Liver (tissue), 9 donors: Measurements from ENCODE around the gene ARL13B. TPM values are rescaled to one million over a fixed set of nuclear protein-coding genes. Genes with fewer than 3 reads are reported as not detected.

ENCODE experiments used
- DNase-seq: peaks from one replicate; pipeline ENCODE4 v3.0.0-alpha.2; 2017; ENCODE audit warnings: low spot score
- H3K27ac ChIP-seq, 2 donors: one replicate each; pipeline ENCODE4 v1.7.0; 2013; ENCODE audit warnings: inconsistent platforms in 2 of 2, low read length in 2 of 2, control low read depth in 1 of 2, low read depth in 1 of 2, mild to moderate bottlenecking in 1 of 2
- H3K27me3 ChIP-seq, 4 donors: one replicate each; pipeline versions ENCODE4 v1.6.1 to v1.7.0; 2013; ENCODE audit warnings: low read length in 3 of 4, inconsistent platforms in 1 of 4, mild to moderate bottlenecking in 1 of 4, moderate library complexity in 1 of 4; ENCODE audit not compliant: control insufficient read depth in 4 of 4, insufficient read depth in 4 of 4
- H3K36me3 ChIP-seq, 4 donors: one replicate each; pipeline versions ENCODE4 v1.6.1 to v1.7.0; 2013; ENCODE audit warnings: low read length in 3 of 4, mild to moderate bottlenecking in 3 of 4, low read depth in 1 of 4, moderate library complexity in 1 of 4; ENCODE audit not compliant: control insufficient read depth in 4 of 4, insufficient read depth in 3 of 4
- H3K4me1 ChIP-seq, 4 donors: one replicate each; pipeline versions ENCODE4 v1.6.1 to v1.7.0; 2013; ENCODE audit warnings: low read length in 3 of 4, mild to moderate bottlenecking in 3 of 4, moderate library complexity in 1 of 4; ENCODE audit not compliant: control insufficient read depth in 4 of 4, insufficient read depth in 4 of 4
- H3K4me3 ChIP-seq, 3 donors: one replicate each; pipeline versions ENCODE4 v1.6.1 to v1.7.0; 2013; ENCODE audit warnings: low read length in 3 of 3, control low read depth in 1 of 3, low read depth in 1 of 3, mild to moderate bottlenecking in 1 of 3
- H3K9ac ChIP-seq, 2 donors: one replicate each; pipeline ENCODE4 v1.7.0; 2013; ENCODE audit warnings: low read length in 2 of 2, mild to moderate bottlenecking in 2 of 2, moderate library complexity in 2 of 2, control low read depth in 1 of 2, low read depth in 1 of 2
- H3K9me3 ChIP-seq, 4 donors: one replicate each; pipeline versions ENCODE4 v1.6.1 to v1.7.0; 2013; ENCODE audit warnings: low read length in 3 of 4; ENCODE audit not compliant: control insufficient read depth in 4 of 4
- ATF3 ChIP-seq: IDR thresholded peaks from 2 replicates; pipeline ENCODE4 v1.6.1; 2016; ENCODE audit warnings: antibody characterized with exemption
- EGR1 ChIP-seq, 2 donors: IDR thresholded peaks; 2 replicates each; pipeline ENCODE4 v1.6.1; 2016 to 2018; ENCODE audit warnings: antibody characterized with exemption in 2 of 2, low read depth in 2 of 2
- FOXA1 ChIP-seq: IDR thresholded peaks from 2 replicates; pipeline ENCODE4 v1.6.1; 2016; ENCODE audit warnings: antibody characterized with exemption
- FOXA2 ChIP-seq: IDR thresholded peaks from 2 replicates; pipeline ENCODE4 v1.6.1; 2016; ENCODE audit warnings: antibody characterized with exemption
- GABPA ChIP-seq, 2 donors: IDR thresholded peaks in 1 of 2; conservative IDR thresholded peaks in 1 of 2; 2 replicates each; pipeline ENCODE4 v1.6.1; 2016; ENCODE audit warnings: antibody characterized with exemption in 2 of 2, mild to moderate bottlenecking in 1 of 2, moderate library complexity in 1 of 2
- HNF4A ChIP-seq, 2 donors: conservative IDR thresholded peaks; 2 replicates each; pipeline ENCODE4 v1.6.1; 2016; ENCODE audit warnings: antibody characterized with exemption in 2 of 2, mild to moderate bottlenecking in 2 of 2
- HNF4G ChIP-seq: IDR thresholded peaks from 2 replicates; pipeline ENCODE4 v1.6.1; 2016; ENCODE audit warnings: antibody characterized with exemption
- JUND ChIP-seq, 2 donors: IDR thresholded peaks; 2 replicates each; pipeline ENCODE4 v1.6.1; 2016; ENCODE audit warnings: antibody characterized with exemption in 2 of 2
- NR2F2 ChIP-seq: IDR thresholded peaks from 2 replicates; pipeline ENCODE4 v1.6.1; 2016; ENCODE audit warnings: antibody characterized with exemption
- RAD21 ChIP-seq, 2 donors: IDR thresholded peaks; 2 replicates each; pipeline ENCODE4 v1.6.1; 2016; ENCODE audit warnings: antibody characterized with exemption in 2 of 2, mild to moderate bottlenecking in 2 of 2
- RXRA ChIP-seq, 2 donors: IDR thresholded peaks; 2 replicates each; pipeline ENCODE4 v1.6.1; 2017 to 2018; ENCODE audit warnings: antibody characterized with exemption in 2 of 2, mild to moderate bottlenecking in 1 of 2
- SP1 ChIP-seq: IDR thresholded peaks from 2 replicates; pipeline ENCODE4 v1.6.1; 2018; ENCODE audit warnings: antibody characterized with exemption, mild to moderate bottlenecking
- TAF1 ChIP-seq: conservative IDR thresholded peaks from 2 replicates; pipeline ENCODE4 v1.6.1; 2016; ENCODE audit warnings: antibody characterized with exemption, mild to moderate bottlenecking
- YY1 ChIP-seq: IDR thresholded peaks from 2 replicates; pipeline ENCODE4 v1.6.1; 2016; ENCODE audit warnings: antibody characterized with exemption, mild to moderate bottlenecking
- WGBS: extraction: QIAGEN DNeasy Blood & Tissue Kit; methylation state at CpG from one replicate; pipeline ENCODE4 v1.1.7; 2013; 5-methylcytosine and 5-hydroxymethylcytosine counted together
- polyA plus RNA-seq, 2 donors: library from polyadenylated mRNA; stranded (reverse) in 1 of 2; unstranded in 1 of 2; fragments of 200-250 nt in 1 of 2; fragments of >200 nt in 1 of 2; fragmentation: Nextera tagmentation in 1 of 2; extraction: Ambion mirVana in 1 of 2; gene quantifications; one replicate each; pipeline versions ENCODE4 v1.2.1 to v1.2.3, GENCODE V29; 2013 to 2015
- total RNA-seq, 2 donors: library from RNA; depleted of rRNA; stranded (reverse); fragments of >200 nt; gene quantifications; one replicate each; pipeline ENCODE4 v1.2.3, GENCODE V29; 2014
- TF ChIP-seq, protein P1 (sequence below): IDR thresholded peaks from 2 replicates; pipeline ENCODE4 v1.6.1; 2016; ENCODE audit warnings: antibody characterized with exemption, mild to moderate bottlenecking
- TF ChIP-seq, protein P2 (sequence below): IDR thresholded peaks from 2 replicates; pipeline ENCODE4 v1.6.1; 2016; ENCODE audit warnings: antibody characterized with exemption
- TF ChIP-seq, protein P3 (sequence below): IDR thresholded peaks from 2 replicates; pipeline ENCODE4 v1.6.1; 2016; ENCODE audit warnings: antibody characterized with exemption
- TF ChIP-seq, protein P4 (sequence below): fragments of 150-350 bp; IDR thresholded peaks from 2 replicates; pipeline ENCODE4 v1.5.1; 2017; ENCODE audit warnings: improper control_type of control experiment, low read depth, low read length; ENCODE audit not compliant: missing input control
- donor health status: healthy.
- donor health status: healthy.
- donor health status: healthy.
- donor health status: healthy.
- donor health status: healthy.

The ARL13B gene
- total and polyA plus RNA-seq, 4 donors: 3.0 to 5.8 (median 3.5) TPM

DNA sequence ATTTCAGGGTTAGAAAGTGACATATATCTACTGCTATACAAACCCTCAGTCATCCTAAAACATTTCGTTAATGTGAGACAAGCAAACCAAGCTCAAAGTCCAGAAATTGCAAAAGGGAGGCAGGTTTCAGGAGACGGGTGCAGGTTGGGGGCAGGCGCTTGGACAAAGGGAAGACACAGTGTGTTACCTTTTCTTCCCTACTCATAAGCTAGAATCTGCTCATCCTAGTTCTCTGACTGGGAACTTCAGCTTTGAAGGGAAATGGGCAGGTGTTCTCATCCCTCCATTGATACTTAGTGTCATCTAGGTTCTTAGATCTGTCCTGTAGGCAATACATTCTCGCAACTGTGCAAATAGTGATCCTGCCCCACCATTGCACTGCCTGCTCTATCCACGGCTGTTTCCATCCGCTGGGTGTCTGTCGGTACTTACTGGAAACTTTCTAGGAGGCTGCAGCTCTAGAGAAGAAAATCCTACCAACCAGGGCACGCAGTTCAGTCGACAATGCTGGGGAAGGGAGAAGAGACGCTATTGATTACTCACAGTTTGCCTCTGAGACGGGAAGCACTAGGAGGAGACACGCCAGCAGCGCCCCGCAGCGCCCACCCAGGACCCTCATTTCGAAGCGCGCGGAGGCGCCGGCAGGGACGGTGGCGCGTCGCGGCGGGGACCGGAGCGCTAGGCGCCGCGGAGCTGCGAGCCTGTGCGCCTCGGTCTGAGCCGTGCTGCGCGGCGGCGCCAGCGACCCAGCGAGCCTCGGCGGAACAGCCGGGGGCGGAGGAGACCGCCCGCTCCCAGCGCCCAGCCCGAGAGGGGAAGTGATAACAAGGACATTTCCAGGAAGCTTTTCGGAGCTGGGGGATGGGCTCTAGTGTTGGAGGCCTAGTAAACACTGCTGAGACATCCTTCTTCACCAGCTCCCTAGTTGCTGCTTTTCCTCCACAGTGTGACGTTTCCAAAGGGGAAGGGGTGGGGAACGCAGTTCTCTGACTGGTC lies 6.5 kb upstream of the ARL13B start, which contains the start of gene PROS1:
Gene PROS1, minus strand, starts transcription at position 766 of the 996 bp plus-strand sequence. Its CDS starts 147 bp downstream, at position 619.
- Histone ChIP-seq H3K27me3 (no peaks in the 10 kb centered on the region), H3K9ac (peak within 1 kb of the TSS; percentile 86 to 88), H3K36me3 (peaks cover 0 to under 1% (median 0%) of the 10 kb centered on the region in 4 donors), H3K9me3 (no peaks in the 10 kb centered on the region), H3K4me3 (peak within 1 kb of the TSS; percentile 54 to 98 (median 92)), H3K27ac (peak within 1 kb of the TSS; percentile 89 to 96), H3K4me1 (peaks cover 1 to 11% (median 3%) of the 10 kb centered on the region in 4 donors)
- TF ChIP-seq, protein P1, sequence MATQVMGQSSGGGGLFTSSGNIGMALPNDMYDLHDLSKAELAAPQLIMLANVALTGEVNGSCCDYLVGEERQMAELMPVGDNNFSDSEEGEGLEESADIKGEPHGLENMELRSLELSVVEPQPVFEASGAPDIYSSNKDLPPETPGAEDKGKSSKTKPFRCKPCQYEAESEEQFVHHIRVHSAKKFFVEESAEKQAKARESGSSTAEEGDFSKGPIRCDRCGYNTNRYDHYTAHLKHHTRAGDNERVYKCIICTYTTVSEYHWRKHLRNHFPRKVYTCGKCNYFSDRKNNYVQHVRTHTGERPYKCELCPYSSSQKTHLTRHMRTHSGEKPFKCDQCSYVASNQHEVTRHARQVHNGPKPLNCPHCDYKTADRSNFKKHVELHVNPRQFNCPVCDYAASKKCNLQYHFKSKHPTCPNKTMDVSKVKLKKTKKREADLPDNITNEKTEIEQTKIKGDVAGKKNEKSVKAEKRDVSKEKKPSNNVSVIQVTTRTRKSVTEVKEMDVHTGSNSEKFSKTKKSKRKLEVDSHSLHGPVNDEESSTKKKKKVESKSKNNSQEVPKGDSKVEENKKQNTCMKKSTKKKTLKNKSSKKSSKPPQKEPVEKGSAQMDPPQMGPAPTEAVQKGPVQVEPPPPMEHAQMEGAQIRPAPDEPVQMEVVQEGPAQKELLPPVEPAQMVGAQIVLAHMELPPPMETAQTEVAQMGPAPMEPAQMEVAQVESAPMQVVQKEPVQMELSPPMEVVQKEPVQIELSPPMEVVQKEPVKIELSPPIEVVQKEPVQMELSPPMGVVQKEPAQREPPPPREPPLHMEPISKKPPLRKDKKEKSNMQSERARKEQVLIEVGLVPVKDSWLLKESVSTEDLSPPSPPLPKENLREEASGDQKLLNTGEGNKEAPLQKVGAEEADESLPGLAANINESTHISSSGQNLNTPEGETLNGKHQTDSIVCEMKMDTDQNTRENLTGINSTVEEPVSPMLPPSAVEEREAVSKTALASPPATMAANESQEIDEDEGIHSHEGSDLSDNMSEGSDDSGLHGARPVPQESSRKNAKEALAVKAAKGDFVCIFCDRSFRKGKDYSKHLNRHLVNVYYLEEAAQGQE: peak; percentile 20
- TF ChIP-seq NR2F2 (no peak), HNF4A (conservative IDR thresholded peaks at IDR 0.05) (peak; percentile 93 to 96), TAF1 (peak; percentile 24), GABPA (IDR thresholded peaks at IDR 0.05 in 1 of 2, conservative IDR thresholded peaks at IDR 0.05 in 1 of 2) (peak in 1 of 2 donors; percentile 24), ATF3 (peak; percentile 36), FOXA1 (no peak), RAD21 (IDR thresholded peaks at IDR 0.05) (peak; percentile 41 to 55), EGR1 (IDR thresholded peaks at IDR 0.05; ENCODE audit: low read depth in 2 of 2) (peak; percentile 39 to 89), FOXA2 (no peak), HNF4G (peak; percentile 84), RXRA (IDR thresholded peaks at IDR 0.05) (peak; percentile 41 to 53), JUND (IDR thresholded peaks at IDR 0.05) (no peak), YY1 (peak; percentile 80), SP1 (peak; percentile 89)
- TF ChIP-seq, protein P2, sequence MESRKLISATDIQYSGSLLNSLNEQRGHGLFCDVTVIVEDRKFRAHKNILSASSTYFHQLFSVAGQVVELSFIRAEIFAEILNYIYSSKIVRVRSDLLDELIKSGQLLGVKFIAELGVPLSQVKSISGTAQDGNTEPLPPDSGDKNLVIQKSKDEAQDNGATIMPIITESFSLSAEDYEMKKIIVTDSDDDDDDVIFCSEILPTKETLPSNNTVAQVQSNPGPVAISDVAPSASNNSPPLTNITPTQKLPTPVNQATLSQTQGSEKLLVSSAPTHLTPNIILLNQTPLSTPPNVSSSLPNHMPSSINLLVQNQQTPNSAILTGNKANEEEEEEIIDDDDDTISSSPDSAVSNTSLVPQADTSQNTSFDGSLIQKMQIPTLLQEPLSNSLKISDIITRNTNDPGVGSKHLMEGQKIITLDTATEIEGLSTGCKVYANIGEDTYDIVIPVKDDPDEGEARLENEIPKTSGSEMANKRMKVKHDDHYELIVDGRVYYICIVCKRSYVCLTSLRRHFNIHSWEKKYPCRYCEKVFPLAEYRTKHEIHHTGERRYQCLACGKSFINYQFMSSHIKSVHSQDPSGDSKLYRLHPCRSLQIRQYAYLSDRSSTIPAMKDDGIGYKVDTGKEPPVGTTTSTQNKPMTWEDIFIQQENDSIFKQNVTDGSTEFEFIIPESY: no peak
- TF ChIP-seq, protein P3, sequence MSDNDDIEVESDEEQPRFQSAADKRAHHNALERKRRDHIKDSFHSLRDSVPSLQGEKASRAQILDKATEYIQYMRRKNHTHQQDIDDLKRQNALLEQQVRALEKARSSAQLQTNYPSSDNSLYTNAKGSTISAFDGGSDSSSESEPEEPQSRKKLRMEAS: peak; percentile 73
- TF ChIP-seq, protein P4, sequence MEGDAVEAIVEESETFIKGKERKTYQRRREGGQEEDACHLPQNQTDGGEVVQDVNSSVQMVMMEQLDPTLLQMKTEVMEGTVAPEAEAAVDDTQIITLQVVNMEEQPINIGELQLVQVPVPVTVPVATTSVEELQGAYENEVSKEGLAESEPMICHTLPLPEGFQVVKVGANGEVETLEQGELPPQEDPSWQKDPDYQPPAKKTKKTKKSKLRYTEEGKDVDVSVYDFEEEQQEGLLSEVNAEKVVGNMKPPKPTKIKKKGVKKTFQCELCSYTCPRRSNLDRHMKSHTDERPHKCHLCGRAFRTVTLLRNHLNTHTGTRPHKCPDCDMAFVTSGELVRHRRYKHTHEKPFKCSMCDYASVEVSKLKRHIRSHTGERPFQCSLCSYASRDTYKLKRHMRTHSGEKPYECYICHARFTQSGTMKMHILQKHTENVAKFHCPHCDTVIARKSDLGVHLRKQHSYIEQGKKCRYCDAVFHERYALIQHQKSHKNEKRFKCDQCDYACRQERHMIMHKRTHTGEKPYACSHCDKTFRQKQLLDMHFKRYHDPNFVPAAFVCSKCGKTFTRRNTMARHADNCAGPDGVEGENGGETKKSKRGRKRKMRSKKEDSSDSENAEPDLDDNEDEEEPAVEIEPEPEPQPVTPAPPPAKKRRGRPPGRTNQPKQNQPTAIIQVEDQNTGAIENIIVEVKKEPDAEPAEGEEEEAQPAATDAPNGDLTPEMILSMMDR: no peak
- DNase-seq: peak; percentile 77
- under 1% methylated on average over 53 of the region's 53 CpGs for WGBS
